Measurements from ENCODE around the gene MTF2. TPM values are rescaled to one million over a fixed set of nuclear protein-coding genes. Genes with fewer than 3 reads are reported as not detected.

MTF2 gene
- total RNA-seq, 2 donors from 2014 or later, result 13.5 to 13.7 TPM

GRCh38 chr1:93106226-93106625, 27.1 kb downstream of the MTF2 start:
- WGBS, 2 donors, result 80 to 84% methylated on average over 2 of the region's 2 CpGs
- intact Hi-C loops (cut with DNase I), result no loop called here
- no peaks in the 10 kb centered on the region for H3K36me3 ChIP-seq (replicated peaks in 1 of 2; ENCODE audit: insufficient read depth in 1 of 2, low read depth in 2 of 2)
- ATAC-seq, result no peak
- H3K9me3 ChIP-seq, result no peaks in the 10 kb centered on the region
- TF ChIP-seq, protein P1, sequence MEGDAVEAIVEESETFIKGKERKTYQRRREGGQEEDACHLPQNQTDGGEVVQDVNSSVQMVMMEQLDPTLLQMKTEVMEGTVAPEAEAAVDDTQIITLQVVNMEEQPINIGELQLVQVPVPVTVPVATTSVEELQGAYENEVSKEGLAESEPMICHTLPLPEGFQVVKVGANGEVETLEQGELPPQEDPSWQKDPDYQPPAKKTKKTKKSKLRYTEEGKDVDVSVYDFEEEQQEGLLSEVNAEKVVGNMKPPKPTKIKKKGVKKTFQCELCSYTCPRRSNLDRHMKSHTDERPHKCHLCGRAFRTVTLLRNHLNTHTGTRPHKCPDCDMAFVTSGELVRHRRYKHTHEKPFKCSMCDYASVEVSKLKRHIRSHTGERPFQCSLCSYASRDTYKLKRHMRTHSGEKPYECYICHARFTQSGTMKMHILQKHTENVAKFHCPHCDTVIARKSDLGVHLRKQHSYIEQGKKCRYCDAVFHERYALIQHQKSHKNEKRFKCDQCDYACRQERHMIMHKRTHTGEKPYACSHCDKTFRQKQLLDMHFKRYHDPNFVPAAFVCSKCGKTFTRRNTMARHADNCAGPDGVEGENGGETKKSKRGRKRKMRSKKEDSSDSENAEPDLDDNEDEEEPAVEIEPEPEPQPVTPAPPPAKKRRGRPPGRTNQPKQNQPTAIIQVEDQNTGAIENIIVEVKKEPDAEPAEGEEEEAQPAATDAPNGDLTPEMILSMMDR (IDR thresholded peaks at IDR 0.05), result no peak
- no peak for TF ChIP-seq POLR2A (IDR thresholded peaks at IDR 0.05)
- H3K27me3 ChIP-seq, result no peaks in the 10 kb centered on the region
- DNase-seq, result no peak
- peaks cover 11% of the 10 kb centered on the region for H3K4me1 ChIP-seq
- no peak overlapping the region for H3K27ac ChIP-seq
- H3K4me3 ChIP-seq, result no peak overlapping the region

GRCh38 chr1:93107395-93107794, 28.3 kb downstream of the MTF2 start:
- Histone ChIP-seq H3K27ac (no peak overlapping the region), H3K4me3 (no peak overlapping the region), H3K36me3 (replicated peaks in 1 of 2; ENCODE audit: insufficient read depth in 1 of 2, low read depth in 2 of 2) (no peaks in the 10 kb centered on the region), H3K9me3 (no peaks in the 10 kb centered on the region), H3K4me1 (peaks cover 11% of the 10 kb centered on the region), H3K27me3 (no peaks in the 10 kb centered on the region)
- ATAC-seq (no peak), DNase-seq (no peak)
- 96 to 98% methylated on average over 4 of the region's 4 CpGs for WGBS, 2 donors
- intact Hi-C loops (cut with DNase I), result no loop called here
- TF ChIP-seq, protein P1 (IDR thresholded peaks at IDR 0.05), result no peak
- no peak for TF ChIP-seq POLR2A (IDR thresholded peaks at IDR 0.05)

- H3K36me3 ChIP-seq (replicated peaks in 1 of 2; ENCODE audit: insufficient read depth in 1 of 2, low read depth in 2 of 2), result no peaks in the 10 kb centered on the region
- TF ChIP-seq POLR2A (IDR thresholded peaks at IDR 0.05), result no peak
- TF ChIP-seq, protein P1 (IDR thresholded peaks at IDR 0.05), result no peak
- H3K9me3 ChIP-seq, result no peaks in the 10 kb centered on the region
- H3K27ac ChIP-seq, result no peak overlapping the region
- no peak overlapping the region for H3K4me3 ChIP-seq
- H3K4me1 ChIP-seq, result peaks cover 11% of the 10 kb centered on the region
- DNase-seq, result no peak
- ATAC-seq, result no peak
- 94 to 98% methylated on average over 2 of the region's 2 CpGs for WGBS, 2 donors
- intact Hi-C loops (cut with DNase I), result no loop called here
- no peaks in the 10 kb centered on the region for H3K27me3 ChIP-seq
These were observed 29.3 kb downstream of the MTF2 start for GRCh38 chr1:93108335-93108734.

- 93 to 96% methylated on average over 2 of the region's 2 CpGs for WGBS, 2 donors
- Histone ChIP-seq H3K4me3 (no peak overlapping the region), H3K4me1 (peaks cover 11% of the 10 kb centered on the region), H3K27me3 (no peaks in the 10 kb centered on the region), H3K27ac (peak overlapping the region in 1 of 4 donors; percentile 17), H3K36me3 (replicated peaks in 1 of 2; ENCODE audit: insufficient read depth in 1 of 2, low read depth in 2 of 2) (no peaks in the 10 kb centered on the region), H3K9me3 (no peaks in the 10 kb centered on the region)
- DNase-seq (no peak), ATAC-seq (no peak)
- intact Hi-C loops (cut with DNase I), result no loop called here
- TF ChIP-seq POLR2A (IDR thresholded peaks at IDR 0.05), result no peak
- TF ChIP-seq, protein P1 (IDR thresholded peaks at IDR 0.05), result no peak
These were observed 30.5 kb downstream of the MTF2 start for GRCh38 chr1:93109578-93109977.

DNA sequence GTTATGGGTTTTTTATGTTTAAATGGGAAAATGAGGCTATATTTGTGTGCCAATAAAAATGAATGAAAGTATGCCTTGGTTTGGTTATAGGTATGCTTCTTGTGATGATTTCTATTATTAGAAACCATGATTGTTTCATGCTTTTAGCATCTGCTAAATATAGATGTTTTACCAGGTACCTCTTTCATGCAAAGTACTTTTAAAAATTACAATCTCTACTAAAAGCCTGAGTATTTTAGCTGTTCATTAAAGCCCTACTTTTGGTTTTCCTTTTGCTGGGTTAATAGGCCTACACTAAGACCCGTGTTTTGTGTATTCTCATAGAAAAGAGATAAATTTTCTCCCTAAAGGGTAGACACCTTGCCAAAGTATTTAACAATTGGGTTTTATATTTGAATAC, 32.0 kb downstream of the MTF2 start:
- DNase-seq (no peak), ATAC-seq (no peak)
- Histone ChIP-seq H3K4me1 (peaks cover 11% of the 10 kb centered on the region), H3K36me3 (replicated peaks in 1 of 2; ENCODE audit: insufficient read depth in 1 of 2, low read depth in 2 of 2) (peaks cover 0 to 4% of the 10 kb centered on the region in 2 donors), H3K9me3 (no peaks in the 10 kb centered on the region), H3K4me3 (no peak overlapping the region), H3K27me3 (no peaks in the 10 kb centered on the region), H3K27ac (no peak overlapping the region)
- intact Hi-C loops (cut with DNase I), result no loop called here
- 73 to 86% methylated on average over 1 of the region's 1 CpG for WGBS, 2 donors
- TF ChIP-seq, protein P1 (IDR thresholded peaks at IDR 0.05), result no peak
- no peak for TF ChIP-seq POLR2A (IDR thresholded peaks at IDR 0.05)

Data from body of pancreas (tissue), 4 donors.